IMR-90 (cell line): ENCODE data around the gene SYNGR3. TPM values are rescaled to one million over a fixed set of nuclear protein-coding genes. Genes with fewer than 3 reads are reported as not detected.

Source experiments
- ATAC-seq: fragments of 200-7000 bp; cut with Tn5 transposase; 2 replicates; pipeline ENCODE4 v1.9.1; 2020; ENCODE audit warnings: low read depth, mild to moderate bottlenecking, moderate library complexity
- BruUV-seq: library from RNA; stranded (reverse); fragments of 400-500 nt; replicated peaks from 2 replicates; lab custom pipeline; 2021; lab: Mats Ljungman, UMichigan
- CTCF ChIA-PET: fragments of 300-600 bp; formaldehyde crosslinking; extraction: SDS; loops from one replicate; lab custom pipeline; 2021; ENCODE audit warnings: antibody characterized with exemption; lab: Yijun Ruan, JAX
- POLR2A ChIA-PET: fragments of 300-600 bp; sonication (Branson Sonifier 250); formaldehyde crosslinking; loops from one replicate; lab custom pipeline; 2022; ENCODE audit warnings: antibody characterized with exemption; ENCODE audit not compliant: unreplicated experiment; lab: Charles Lee
- DNase-seq: peaks from one replicate; pipeline ENCODE4 v3.0.0; 2013
- H2AFZ ChIP-seq: replicated peaks from 2 replicates; pipeline ENCODE3; 2013; ENCODE audit warnings: low read length, mild to moderate bottlenecking; ENCODE audit not compliant: poor library complexity
- H2AK5ac ChIP-seq: 2 replicates; pipeline ENCODE4 v1.6.1; 2013; ENCODE audit warnings: low read depth, low read length, inconsistent platforms
- H2AK9ac ChIP-seq: replicated peaks from 2 replicates; pipeline ENCODE3; 2013; ENCODE audit warnings: mild to moderate bottlenecking, low read depth, low read length, moderate library complexity; ENCODE audit not compliant: poor library complexity
- H2BK120ac ChIP-seq: 2 replicates; pipeline ENCODE4 v1.6.1; 2013; ENCODE audit warnings: low read depth, low read length, inconsistent platforms
- H2BK15ac ChIP-seq: 3 replicates; pipeline ENCODE4 v1.6.1; 2013; ENCODE audit warnings: low read depth, low read length, inconsistent platforms
- H2BK20ac ChIP-seq: 2 replicates; pipeline ENCODE4 v1.6.1; 2013; ENCODE audit warnings: low read depth, mild to moderate bottlenecking, inconsistent platforms, low read length, moderate library complexity
- H2BK5ac ChIP-seq: 2 replicates; pipeline ENCODE4 v1.6.1; 2013; ENCODE audit warnings: mild to moderate bottlenecking, low read depth, low read length, inconsistent platforms; ENCODE audit not compliant: poor library complexity, severe bottlenecking
- H3K14ac ChIP-seq: replicated peaks from 2 replicates; pipeline ENCODE4 v1.6.1; 2013; ENCODE audit warnings: low read depth, low read length, inconsistent platforms
- H3K18ac ChIP-seq: 2 replicates; pipeline ENCODE4 v1.6.1; 2013; ENCODE audit warnings: low read depth, low read length, control low read depth
- H3K23ac ChIP-seq: 2 replicates; pipeline ENCODE4 v1.6.1; 2013; ENCODE audit warnings: low read depth, low read length, inconsistent platforms
- H3K27ac ChIP-seq: 2 replicates; pipeline ENCODE4 v1.5.1; 2013; ENCODE audit warnings: mild to moderate bottlenecking, control low read depth, low read length; ENCODE audit not compliant: insufficient read depth
- H3K27me3 ChIP-seq: 2 replicates; pipeline ENCODE4 v1.6.1; 2013; ENCODE audit warnings: low read length; ENCODE audit not compliant: control insufficient read depth, insufficient read depth
- H3K36me3 ChIP-seq: 2 replicates; pipeline ENCODE4 v1.6.1; 2013; ENCODE audit warnings: low read length, mixed read lengths; ENCODE audit not compliant: control insufficient read depth, insufficient read depth
- H3K4ac ChIP-seq: 2 replicates; pipeline ENCODE4 v1.6.1; 2013; ENCODE audit warnings: low read depth, low read length, inconsistent platforms
- H3K4me1 ChIP-seq: 2 replicates; pipeline ENCODE4 v1.6.1; 2013; ENCODE audit warnings: low read length, mixed read lengths; ENCODE audit not compliant: control insufficient read depth, insufficient read depth
- H3K4me2 ChIP-seq: 2 replicates; pipeline ENCODE4 v1.6.1; 2013; ENCODE audit warnings: low read depth, mild to moderate bottlenecking, control low read depth, low read length, moderate library complexity
- H3K4me3 ChIP-seq: 2 replicates; pipeline ENCODE4 v1.5.1; 2013; ENCODE audit warnings: low read depth, mild to moderate bottlenecking, control low read depth, low read length, moderate library complexity; ENCODE audit not compliant: insufficient read depth
- H3K56ac ChIP-seq: 2 replicates; pipeline ENCODE4 v1.6.1; 2013; ENCODE audit warnings: low read length, inconsistent platforms; ENCODE audit not compliant: insufficient read depth; ENCODE audit errors: extremely low read depth
- H3K79me1 ChIP-seq, 2 experiments: 2 replicates each; pipeline ENCODE4 v1.6.1; 2013; ENCODE audit warnings: low read length in 2 of 2, inconsistent platforms in 1 of 2, low read depth in 1 of 2
- H3K9ac ChIP-seq: 2 replicates; pipeline ENCODE4 v1.6.1; 2013; ENCODE audit warnings: low read depth, low read length, control low read depth
- H3K9me1 ChIP-seq: 2 replicates; pipeline ENCODE4 v1.6.1; 2013; ENCODE audit warnings: low read length, inconsistent platforms; ENCODE audit not compliant: insufficient read depth
- H3K9me3 ChIP-seq: 2 replicates; pipeline ENCODE4 v1.6.1; 2013; ENCODE audit warnings: low read length; ENCODE audit not compliant: control insufficient read depth, insufficient read depth
- H4K20me1 ChIP-seq: 2 replicates; pipeline ENCODE4 v1.6.1; 2013; ENCODE audit warnings: low read length, inconsistent platforms; ENCODE audit not compliant: insufficient read depth
- H4K5ac ChIP-seq: 2 replicates; pipeline ENCODE4 v1.6.1; 2013; ENCODE audit warnings: mild to moderate bottlenecking, low read depth, low read length, control low read depth
- H4K8ac ChIP-seq, 2 experiments: 2 replicates each; pipeline ENCODE4 v1.6.1; 2013; ENCODE audit warnings: low read depth in 2 of 2, low read length in 2 of 2, control low read depth in 1 of 2, inconsistent platforms in 1 of 2
- H4K91ac ChIP-seq: 2 replicates; pipeline ENCODE4 v1.6.1; 2013; ENCODE audit warnings: low read depth, low read length, inconsistent platforms; ENCODE audit not compliant: insufficient read depth
- BHLHE40 ChIP-seq: fragments of 150-350 bp; IDR thresholded peaks from 2 replicates; pipeline ENCODE4 v1.6.1; 2016; ENCODE audit warnings: mild to moderate bottlenecking, low read depth, low read length
- CEBPB ChIP-seq: IDR thresholded peaks from 2 replicates; pipeline ENCODE4 v1.6.1; 2012; ENCODE audit warnings: low read depth, low read length, improper control_type of control experiment
- CTCF ChIP-seq: conservative IDR thresholded peaks from 2 replicates; pipeline ENCODE4 v1.5.1; 2012; ENCODE audit warnings: mild to moderate bottlenecking, low read depth, low read length, improper control_type of control experiment
- ELK1 ChIP-seq: fragments of 150-350 bp; IDR thresholded peaks from 2 replicates; pipeline ENCODE4 v1.6.1; 2016; ENCODE audit warnings: low read depth, mild to moderate bottlenecking, low read length, moderate library complexity, borderline replicate concordance
- FOS ChIP-seq: fragments of 150-350 bp; IDR thresholded peaks from 2 replicates; pipeline ENCODE4 v1.6.1; 2016; ENCODE audit warnings: low read depth, low read length
- MAFK ChIP-seq: IDR thresholded peaks from 2 replicates; pipeline ENCODE4 v1.6.1; 2012; ENCODE audit warnings: low read depth, low read length, improper control_type of control experiment
- MAZ ChIP-seq: IDR thresholded peaks from 2 replicates; pipeline ENCODE4 v1.6.1; 2012; ENCODE audit warnings: low read depth, mild to moderate bottlenecking, low read length, improper control_type of control experiment, moderate library complexity, borderline replicate concordance
- NFE2L2 ChIP-seq: fragments of 150-350 bp; IDR thresholded peaks from 2 replicates; pipeline ENCODE4 v1.6.1; 2016; ENCODE audit warnings: low read depth, mild to moderate bottlenecking, low read length
- POLR2A ChIP-seq: IDR thresholded peaks from 2 replicates; pipeline ENCODE4 v1.6.1; 2012; ENCODE audit warnings: mild to moderate bottlenecking, low read depth, low read length
- RAD21 ChIP-seq: IDR thresholded peaks from 2 replicates; pipeline ENCODE4 v1.6.1; 2012; ENCODE audit warnings: low read length, improper control_type of control experiment
- RCOR1 ChIP-seq: IDR thresholded peaks from 2 replicates; pipeline ENCODE4 v1.6.1; 2012; ENCODE audit warnings: mild to moderate bottlenecking, low read length, improper control_type of control experiment; ENCODE audit not compliant: insufficient replicate concordance
- RFX5 ChIP-seq: IDR thresholded peaks from 2 replicates; pipeline ENCODE4 v1.8.0; 2012; ENCODE audit warnings: low read depth, mild to moderate bottlenecking, low read length, moderate library complexity
- SMC3 ChIP-seq: fragments of 150-350 bp; IDR thresholded peaks from 2 replicates; pipeline ENCODE4 v1.6.1; 2016; ENCODE audit warnings: low read depth, mild to moderate bottlenecking, antibody characterized with exemption, low read length, moderate library complexity
- USF2 ChIP-seq: fragments of 150-350 bp; IDR thresholded peaks from 2 replicates; pipeline ENCODE4 v1.6.1; 2017; ENCODE audit warnings: mild to moderate bottlenecking, antibody characterized with exemption, low read length, low read depth
- WGBS, 2 experiments: methylation state at CpG; one replicate each; pipeline versions ENCODE4 v1.1.5 to v1.1.7; 2013; ENCODE audit warnings: missing lambda C conversion rate in 2 of 2; ENCODE audit not compliant: insufficient read length in 1 of 2; ENCODE audit errors: extremely low coverage in 2 of 2; 5-methylcytosine and 5-hydroxymethylcytosine counted together
- dilution Hi-C: fragments of 300-500 bp; cut with HindIII; formaldehyde crosslinking; loops from one replicate; pipeline ENCODE4 v1.14.3; 2018; ENCODE audit warnings: low sequenced_read_pairs; ENCODE audit not compliant: unreplicated experiment
- in situ Hi-C: fragments of 300-500 bp; cut with MboI; formaldehyde crosslinking; loops from 3 replicates; pipeline ENCODE4 v1.14.3; 2019; ENCODE audit warnings: low sequenced_read_pairs, inconsistent platforms, mixed read lengths
- intact Hi-C: fragments of 100-400 bp; cut with micrococcal nuclease; formaldehyde crosslinking; loops from 2 replicates; pipeline ENCODE4 v1.10.0; 2022
- polyA plus RNA-seq, 3 experiments: library from polyadenylated mRNA; depleted of rRNA; stranded (reverse); fragments of >200 nt; gene quantifications; 2 replicates each; pipeline ENCODE4 v1.2.3, GENCODE V29; 2012; ENCODE audit warnings: low replicate concordance in 1 of 3
- total RNA-seq: library from RNA; depleted of rRNA; stranded (reverse); fragments of >200 nt; gene quantifications from 2 replicates; pipeline ENCODE4 v1.2.3, GENCODE V29; 2012

SYNGR3 gene
- total and polyA plus RNA-seq, 2 of the 4 experiments (the other 2 are of a cell fraction) = 1.8 to 5.8 TPM

- H2AK9ac ChIP-seq = peak overlapping the region; percentile 98
- H3K4me3 ChIP-seq = no peak overlapping the region
- peaks cover 19% of the 10 kb centered on the region for H3K9me1 ChIP-seq
- no peak overlapping the region; the same call in 1 of the 2 replicates for H3K18ac ChIP-seq
- H3K27ac ChIP-seq = peak overlapping the region; percentile 100
- no peak overlapping the region for H3K9ac ChIP-seq
- no peaks in the 10 kb centered on the region for H3K27me3 ChIP-seq
- no peak overlapping the region for H3K14ac ChIP-seq
- peaks cover 32% of the 10 kb centered on the region for H3K36me3 ChIP-seq
- no peak overlapping the region for H3K23ac ChIP-seq
- ChIA-PET CTCF (interaction anchor here (1.0 kb wide), 1 partner anchor 15 kb away, joined by 3 read pairs; no protein-coding TSS in a partner anchor), POLR2A (no interaction called here)
- peaks cover 75% of the 10 kb centered on the region for H3K4me1 ChIP-seq
- peak overlapping the region; percentile 92 for H3K4ac ChIP-seq
- peaks cover 19 to 64% of the 10 kb centered on the region in 2 experiments; a peak in 3 of 4 replicates for H3K79me1 ChIP-seq
- in situ Hi-C loops = no loop called here
- no peak for ATAC-seq
- no peak overlapping the region for H3K56ac ChIP-seq
- H3K9me3 ChIP-seq = no peaks in the 10 kb centered on the region
- no TSS peak for BruUV-seq
- DNase-seq = no peak
- H3K4me2 ChIP-seq = no peak overlapping the region
- H4K8ac ChIP-seq = peak overlapping the region in 1 of 2 experiments; percentile 33; a peak in 1 of 4 replicates
- no peak for TF ChIP-seq RCOR1
- no peak for TF ChIP-seq POLR2A
- no peak for TF ChIP-seq ELK1
- no peak for TF ChIP-seq RAD21
- TF ChIP-seq MAFK = no peak
- TF ChIP-seq NFE2L2 = no peak
- no peak for TF ChIP-seq USF2
- TF ChIP-seq SMC3 = no peak
- TF ChIP-seq RFX5 = no peak
- TF ChIP-seq FOS = no peak
- no peak for TF ChIP-seq CTCF
- TF ChIP-seq BHLHE40 = no peak
- no peak for TF ChIP-seq CEBPB
- no peak for TF ChIP-seq MAZ
- peak overlapping the region; percentile 86 for H2AK5ac ChIP-seq
- no peak overlapping the region; the same call in 1 of the 2 replicates for H4K5ac ChIP-seq
- no CpG with 5 or more reads among the region's 15 CpGs for WGBS, 2 experiments
- H2AFZ ChIP-seq = no peak overlapping the region
- dilution Hi-C loops = no loop called here
- H2BK120ac ChIP-seq = peak overlapping the region; percentile 94
- peak overlapping the region; percentile 98 for H2BK5ac ChIP-seq
- peak overlapping the region; percentile 97 for H4K91ac ChIP-seq
- intact Hi-C loops = no loop called here
- H2BK20ac ChIP-seq = peak overlapping the region; percentile 64
- H4K20me1 ChIP-seq = no peaks in the 10 kb centered on the region
- H2BK15ac ChIP-seq = peak overlapping the region; percentile 84; the same call in 1 of the 3 replicates
Observed at GRCh38 chr16:2037115-2037514, 47.3 kb downstream of the SYNGR3 start.
